Measurements from ENCODE around the gene CCNH. TPM values are rescaled to one million over a fixed set of nuclear protein-coding genes. Genes with fewer than 3 reads are reported as not detected.

Gene CCNH
- total RNA-seq, 1 experiment from 2014 or later, result 38.3 TPM

DNA sequence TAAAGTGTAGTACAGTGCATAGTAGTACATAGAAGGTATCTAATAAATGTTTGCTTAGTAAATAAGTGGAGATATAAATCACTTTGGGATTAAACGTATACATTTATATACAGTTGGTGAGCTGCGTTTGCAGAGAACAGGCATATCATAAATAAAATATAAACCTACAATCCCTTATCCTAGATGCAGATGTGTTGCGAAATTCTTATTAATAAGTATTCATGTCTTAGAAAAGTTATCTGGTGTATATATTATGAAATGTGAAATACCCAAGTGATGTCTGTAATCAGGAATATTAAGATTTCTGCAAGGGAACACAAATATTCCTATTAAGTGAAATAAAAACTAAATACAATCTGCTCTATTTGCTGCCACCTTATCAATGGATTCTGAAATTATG is 8.8 kb downstream of the CCNH start:
- no peak for DNase-seq
- Mint-ChIP-seq H3K27ac (no peak overlapping the region), H3K4me1 (no peaks in the 10 kb centered on the region), H3K36me3 (ENCODE audit: insufficient read depth in 1 of 3, low read depth in 3 of 3) (peaks cover 56 to 92% (median 82%) of the 10 kb centered on the region in 3 experiments), H3K27me3 (ENCODE audit: low read depth) (no peaks in the 10 kb centered on the region), H3K4me3 (no peak overlapping the region), H3K9me3 (peaks cover 4 to 5% of the 10 kb centered on the region in 2 experiments; a peak in 3 of 5 replicates)
- no peak overlapping the region for H3K18ac ChIP-seq (ENCODE audit: insufficient read length, low read depth, low read length)
- no peak for TF ChIP-seq CTCF (conservative IDR thresholded peaks at IDR 0.05)
- H3K4me2 ChIP-seq (ENCODE audit: insufficient read depth, insufficient read length, low read length), result no peak overlapping the region
- H3T11ph ChIP-seq (ENCODE audit: low read length), result no peak overlapping the region
- no peak overlapping the region for H2BK20ac ChIP-seq (ENCODE audit: low read depth, low read length, poor library complexity, severe bottlenecking)
- no peaks in the 10 kb centered on the region for H3K4me1 ChIP-seq (ENCODE audit: insufficient read depth, low read length)
- no peak overlapping the region for H2BK12ac ChIP-seq (ENCODE audit: insufficient read length, low read depth, low read length)
- no peak overlapping the region for H4K91ac ChIP-seq (ENCODE audit: insufficient read length, low read depth, low read length)
- H2AK5ac ChIP-seq (ENCODE audit: insufficient read length, low read length), result no peak overlapping the region
- no peaks in the 10 kb centered on the region for H3K9me3 ChIP-seq (ENCODE audit: control insufficient read depth, low read depth, low read length)
- no peak overlapping the region for H4K5ac ChIP-seq (ENCODE audit: insufficient read length, low read depth, low read length)
- no peak overlapping the region for H3K23ac ChIP-seq (ENCODE audit: insufficient read length, low read depth, low read length)
- no peaks in the 10 kb centered on the region for H3K23me2 ChIP-seq (ENCODE audit: insufficient read length, low read depth, low read length, poor library complexity, severe bottlenecking)
- H3K9ac ChIP-seq (ENCODE audit: extremely low read depth, insufficient read length, low read length), result no peak overlapping the region
- no peak overlapping the region for H3K4ac ChIP-seq (ENCODE audit: low read depth, low read length)
- WGBS (ENCODE audit: extremely low coverage, insufficient read length, low lambda C conversion rate), result no CpG with 5 or more reads among the region's 3 CpGs
- no peaks in the 10 kb centered on the region for H3K27me3 ChIP-seq (ENCODE audit: insufficient read depth, low read length)
- H3K79me1 ChIP-seq (ENCODE audit: insufficient read depth, low read depth, low read length, poor library complexity, severe bottlenecking), result no peaks in the 10 kb centered on the region
- no peak overlapping the region for H3K14ac ChIP-seq (ENCODE audit: insufficient read depth, low read length)
- no peak overlapping the region for H2BK5ac ChIP-seq (ENCODE audit: insufficient read length, low read length)
- no peak overlapping the region for H3K56ac ChIP-seq (ENCODE audit: insufficient read length, low read depth, low read length)
- H4K8ac ChIP-seq (replicated peaks; ENCODE audit: insufficient read length, low read depth, low read length), result no peak overlapping the region
- no peaks in the 10 kb centered on the region for H3K79me2 ChIP-seq (ENCODE audit: insufficient read depth, low read length)
- no peak overlapping the region for H3K27ac ChIP-seq (ENCODE audit: insufficient read length, low read depth, low read length)
- H2AFZ ChIP-seq (ENCODE audit: low read length), result no peak overlapping the region
- H2BK120ac ChIP-seq (ENCODE audit: low read depth, low read length, poor library complexity, severe bottlenecking), result no peak overlapping the region
- H2BK15ac ChIP-seq (ENCODE audit: low read depth, low read length), result no peak overlapping the region
- no peaks in the 10 kb centered on the region for H4K20me1 ChIP-seq (ENCODE audit: control insufficient read depth, insufficient read depth, insufficient read length)

Data from H9 (cell line).